Fibroblast of peridontal ligament (primary cell): Measurements from ENCODE around the gene VAV2.

ENCODE experiments used
- DNase-seq: peaks from one replicate; pipeline ENCODE4 v3.0.0-alpha.2; 2010; ENCODE audit errors: extremely low read depth

VAV2 gene

DNA sequence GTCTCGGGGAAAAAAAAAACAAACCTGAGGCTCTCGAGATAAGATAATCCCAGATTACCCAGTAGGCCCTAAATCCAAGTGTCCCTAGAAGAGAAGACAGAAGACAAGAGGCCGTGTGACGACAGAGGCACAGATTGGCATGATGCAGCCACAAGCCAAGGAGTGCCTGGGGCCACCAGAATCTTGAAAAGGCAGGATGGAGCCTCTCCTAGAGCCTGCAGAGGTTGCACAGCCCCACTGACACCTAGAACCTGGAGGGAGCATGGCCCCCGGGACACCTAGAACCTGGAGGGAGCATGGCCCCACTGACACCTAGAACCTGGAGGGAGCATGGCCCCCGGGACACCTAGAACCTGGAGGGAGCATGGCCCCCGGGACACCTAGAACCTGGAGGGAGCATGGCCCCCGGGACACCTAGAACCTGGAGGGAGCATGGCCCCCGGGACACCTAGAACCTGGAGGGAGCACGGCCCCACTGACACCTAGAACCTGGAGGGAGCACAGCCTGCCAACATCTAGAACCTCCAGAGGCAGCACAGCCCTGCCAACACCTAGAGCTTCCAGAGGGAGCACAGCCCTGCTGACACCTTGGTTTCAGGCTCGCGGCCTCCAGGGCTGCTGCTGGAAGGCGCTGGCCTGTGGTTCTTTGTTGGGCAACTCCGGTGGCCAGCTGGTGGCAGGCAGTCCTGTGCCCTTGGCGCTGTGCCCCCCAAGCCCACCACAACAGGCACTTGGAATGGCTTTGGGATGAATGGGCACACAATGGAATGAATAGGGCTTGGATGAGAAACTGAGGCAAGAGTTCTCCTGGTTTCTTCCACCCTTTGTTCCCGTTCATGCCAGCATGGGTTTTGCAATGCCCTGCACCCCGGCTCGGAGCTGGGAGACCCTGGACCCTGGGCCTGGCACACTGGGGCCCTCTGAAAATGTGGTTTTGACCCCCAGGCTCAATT, 39.2 kb downstream of the VAV2 start:
- DNase-seq, result no peak

DNA sequence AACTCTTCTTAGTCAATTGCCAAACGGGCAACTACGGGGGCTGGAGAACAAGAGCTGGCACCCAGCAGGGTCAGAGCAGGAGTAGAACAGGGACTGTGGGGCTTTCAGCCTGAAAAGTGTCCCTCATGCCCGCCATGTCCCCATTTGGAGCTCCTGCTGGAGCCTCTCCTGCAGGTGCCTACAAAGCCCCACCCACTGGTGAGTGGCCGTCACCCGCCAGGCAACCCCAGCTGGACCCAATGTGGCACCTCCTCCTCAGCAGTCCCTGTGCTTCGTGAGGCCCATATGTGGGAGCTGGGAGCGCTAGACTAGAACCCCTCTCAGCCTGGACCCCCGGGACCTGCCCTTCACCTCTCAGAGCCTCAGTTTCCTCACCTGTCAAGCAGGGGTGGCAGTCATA, 40.9 kb downstream of the VAV2 start:
- DNase-seq, result no peak

DNA sequence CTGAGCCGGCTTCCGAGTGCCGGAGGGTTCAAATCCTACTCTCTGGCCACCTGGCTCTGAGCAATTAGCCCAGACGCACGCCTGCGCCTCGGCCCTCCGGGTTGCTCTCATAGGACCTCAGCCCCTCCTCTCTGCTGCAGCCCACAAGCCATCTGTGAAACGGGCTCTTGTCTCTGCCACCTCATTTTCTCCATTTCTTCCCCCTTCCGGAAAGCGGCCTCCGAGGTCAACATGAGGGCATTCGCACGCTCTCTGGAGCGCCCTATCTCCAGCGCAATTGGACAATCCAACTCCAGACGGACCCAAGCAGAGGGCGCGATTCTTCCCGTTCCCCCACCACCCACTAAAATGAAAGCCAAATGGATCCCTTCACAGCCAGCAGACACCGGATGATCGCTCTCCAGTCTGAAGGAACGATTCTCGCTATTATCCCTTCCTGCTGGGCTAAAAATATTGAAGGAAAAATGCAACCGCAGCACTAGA, 41.5 kb downstream of the VAV2 start:
- peak; percentile 18 for DNase-seq

DNA sequence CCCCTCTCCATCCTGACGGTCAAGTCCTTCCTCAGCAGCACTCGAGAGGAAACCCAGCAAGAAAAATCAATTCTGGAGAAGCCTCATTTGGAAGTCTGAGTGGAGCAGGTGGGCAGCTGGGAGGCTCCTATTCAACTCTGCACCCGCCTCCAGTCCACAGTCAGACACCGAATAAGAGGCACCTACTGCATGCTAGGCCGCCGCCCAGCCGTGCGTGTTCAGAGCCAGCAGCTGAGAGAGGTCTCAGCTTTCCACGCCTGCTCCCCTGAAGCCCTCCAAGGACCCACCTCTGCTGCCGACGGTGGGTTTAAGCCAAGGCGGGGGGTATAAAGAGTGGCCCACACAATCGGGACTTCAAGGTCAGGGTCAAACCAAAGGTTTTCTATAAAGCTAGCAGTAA, 41.9 kb downstream of the VAV2 start:
- DNase-seq, result no peak

DNA sequence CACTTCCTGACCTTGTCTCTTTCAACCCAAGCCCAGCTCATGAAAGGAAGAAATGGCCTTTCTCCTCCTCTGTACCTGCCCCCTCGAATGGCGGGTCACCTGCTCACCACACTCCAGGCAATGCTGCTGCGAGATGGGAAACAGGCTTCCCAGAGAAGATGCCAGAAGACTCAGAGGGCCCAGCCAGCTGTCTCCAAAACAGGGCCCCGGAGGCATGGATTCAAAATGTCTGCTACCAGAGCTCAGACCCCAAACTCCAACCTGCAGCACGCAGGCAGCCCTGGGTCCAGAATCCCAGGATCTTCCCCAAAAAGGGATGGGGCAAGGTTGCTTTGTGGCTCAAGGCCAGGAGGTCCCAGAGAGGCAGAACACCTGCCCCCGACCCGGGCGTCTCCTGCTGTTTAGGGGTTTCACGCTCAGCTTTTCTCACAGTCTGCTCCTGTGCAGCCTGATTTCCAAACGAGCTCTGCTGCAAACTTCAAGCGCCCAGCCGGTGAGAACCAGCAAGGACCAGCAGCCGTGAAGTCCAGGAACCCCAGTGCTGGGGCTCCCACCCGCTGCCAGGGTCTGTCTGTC, 42.5 kb downstream of the VAV2 start:
- no peak for DNase-seq

DNA sequence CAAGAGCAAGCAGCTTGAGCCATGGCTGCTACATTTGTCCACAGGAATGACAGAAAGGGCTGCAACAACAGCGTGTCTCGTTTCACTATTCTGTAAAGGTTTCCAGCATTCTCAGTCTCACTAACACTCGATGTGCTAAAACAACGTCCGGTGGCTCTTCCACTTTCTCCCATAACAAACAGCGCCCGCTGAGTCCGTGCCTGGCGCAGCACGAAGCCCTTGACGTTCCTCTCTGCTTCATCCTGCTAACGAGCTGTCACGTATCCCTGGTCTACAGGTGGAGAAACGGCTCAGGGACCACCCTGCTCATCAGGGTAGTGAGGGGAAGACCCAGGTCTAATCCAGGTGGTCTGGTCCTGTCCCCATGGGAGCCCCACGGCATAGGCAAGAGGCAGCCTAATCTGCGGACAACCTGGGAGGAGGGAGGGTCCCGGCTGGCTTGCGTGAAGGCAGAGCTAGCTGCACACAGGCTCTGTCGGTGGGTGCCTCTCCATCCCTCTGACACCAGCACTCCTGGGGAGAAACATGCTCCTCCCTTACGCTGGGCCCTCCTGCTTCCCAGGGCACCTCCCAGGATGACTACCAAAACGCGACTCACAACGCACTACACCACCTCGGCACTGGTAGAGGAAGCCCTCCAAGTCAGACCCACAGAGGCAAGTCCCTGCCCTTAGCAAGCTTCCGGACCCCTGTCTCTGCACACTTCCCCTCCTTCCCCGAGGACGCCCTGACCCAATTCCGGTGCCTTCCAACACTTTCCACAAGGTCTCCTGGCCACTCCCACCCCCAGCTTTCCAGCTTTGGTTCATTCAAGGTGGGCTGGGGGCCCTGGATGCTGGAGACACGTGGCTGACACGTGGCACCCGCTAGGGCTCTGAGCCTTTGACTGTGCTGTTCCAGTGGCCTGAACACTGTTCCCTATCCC, 43.3 kb downstream of the VAV2 start:
- DNase-seq, result no peak

DNA sequence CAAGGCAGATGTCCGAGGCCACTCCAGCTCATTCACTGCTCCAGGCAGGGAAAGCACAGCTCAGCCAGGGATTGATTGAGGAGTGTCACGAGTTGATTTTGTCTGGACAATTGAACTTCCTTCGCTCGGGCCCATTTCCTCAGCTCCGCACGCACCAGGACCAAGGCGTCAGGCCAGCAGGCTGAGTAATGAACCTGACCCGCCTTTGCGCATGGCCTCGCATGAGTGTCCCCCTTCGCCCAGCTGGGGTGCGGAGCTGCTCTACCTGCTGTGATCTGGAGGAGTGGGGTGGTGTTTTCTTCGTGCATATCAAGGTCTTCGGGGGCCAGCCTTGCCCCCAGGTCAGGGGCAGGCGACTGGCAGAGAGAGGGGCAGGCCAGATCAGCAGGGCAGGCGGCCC, 44.0 kb downstream of the VAV2 start:
- no peak for DNase-seq

DNA sequence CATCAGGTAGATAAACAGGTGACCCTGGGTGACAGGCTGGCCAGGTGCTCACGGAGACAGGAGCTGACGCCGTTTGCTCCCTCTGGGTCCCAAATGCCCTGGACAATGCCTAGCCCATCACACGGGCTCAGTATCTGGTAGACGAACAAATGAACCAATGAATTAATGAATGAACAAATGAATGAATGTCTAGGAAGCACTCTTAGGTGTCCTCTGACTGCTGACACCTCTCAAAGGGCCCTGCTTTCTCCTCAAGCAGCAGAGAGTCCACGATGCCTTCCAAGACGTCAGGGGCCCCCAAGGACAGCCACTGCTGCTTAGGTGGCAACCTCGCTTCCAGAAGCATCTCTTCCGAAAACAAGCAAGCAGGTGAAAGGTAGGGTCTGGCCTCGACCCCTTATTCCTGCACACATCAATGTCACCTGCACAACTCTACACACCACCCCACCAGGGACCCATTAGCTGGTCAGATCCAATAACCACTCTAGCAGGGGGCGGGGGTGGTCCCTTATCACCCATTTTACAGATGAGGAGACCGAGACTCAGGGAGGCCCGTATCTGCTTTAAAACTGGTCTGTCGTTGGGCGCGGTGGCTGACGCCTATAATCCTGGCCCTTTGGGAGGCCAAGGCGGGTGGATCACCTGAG, 45.2 kb downstream of the VAV2 start:
- no peak for DNase-seq

DNA sequence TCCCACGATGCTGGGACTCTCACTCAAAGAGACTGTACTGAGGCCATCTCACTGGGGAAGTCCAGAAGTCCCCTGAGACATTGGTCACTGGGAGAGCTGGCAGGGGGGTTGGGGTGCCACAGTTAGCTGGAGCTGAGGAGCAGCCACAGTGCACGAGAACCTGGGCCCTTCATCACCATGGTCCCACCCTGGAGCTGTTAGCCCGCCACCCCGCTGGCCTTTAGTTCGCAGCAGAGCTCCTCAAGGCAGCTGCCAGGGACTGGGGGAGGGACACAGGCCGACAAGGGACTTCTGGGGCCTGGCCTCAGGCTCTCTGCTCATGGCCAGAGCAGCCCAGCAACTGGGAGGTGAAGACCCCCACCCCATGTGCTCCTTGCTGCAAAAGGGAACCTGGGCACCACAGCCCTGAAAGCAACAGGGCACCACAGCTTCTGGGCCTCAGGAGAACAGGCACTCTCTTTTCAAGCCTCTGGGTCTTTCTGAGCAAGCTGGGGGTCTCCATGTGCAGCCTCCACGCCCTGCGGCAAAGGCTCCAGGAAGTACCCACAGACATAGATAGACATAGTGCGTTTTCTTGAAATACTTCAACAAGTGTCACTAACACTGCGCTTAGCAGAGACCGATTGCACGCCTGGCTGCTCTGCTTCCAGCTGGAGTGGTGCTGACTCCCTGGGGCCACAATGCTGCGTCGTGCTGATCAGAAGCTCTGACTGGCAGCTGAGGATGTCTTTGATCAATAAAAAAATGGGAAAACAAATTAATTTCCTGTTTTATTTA, 46.0 kb downstream of the VAV2 start:
- DNase-seq, result no peak

DNA sequence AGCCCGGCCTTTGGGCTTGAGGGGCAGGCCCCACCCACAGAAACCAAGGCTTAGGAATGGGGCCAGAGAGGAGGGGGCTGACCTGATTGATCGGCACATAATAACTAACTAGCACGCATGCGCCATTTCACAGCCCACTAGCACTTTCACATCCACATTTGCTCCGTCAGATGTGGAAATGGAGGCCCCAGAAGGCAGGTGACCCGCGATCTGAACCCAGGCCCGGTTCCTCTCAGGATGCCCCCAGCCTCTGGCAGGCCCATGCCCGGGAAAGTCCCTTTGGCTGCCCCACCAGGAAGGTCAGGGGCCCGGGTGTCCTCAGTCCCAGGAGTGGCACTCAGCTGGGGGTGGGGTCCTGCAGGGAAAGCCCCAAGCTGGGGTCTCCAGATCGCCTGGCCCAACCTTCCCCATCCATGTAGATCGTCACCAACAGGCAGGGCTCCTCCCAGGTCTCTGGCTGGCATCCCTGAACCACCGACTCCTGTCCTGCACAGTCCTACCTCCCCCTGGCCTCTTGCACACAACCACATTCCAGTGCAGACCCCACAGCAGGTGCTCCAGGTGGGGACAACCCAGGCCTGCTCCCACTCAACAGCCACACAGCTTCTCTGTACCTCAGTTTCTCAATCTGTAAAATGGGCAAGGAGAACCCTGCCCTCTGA, 46.7 kb downstream of the VAV2 start:
- no peak for DNase-seq

DNA sequence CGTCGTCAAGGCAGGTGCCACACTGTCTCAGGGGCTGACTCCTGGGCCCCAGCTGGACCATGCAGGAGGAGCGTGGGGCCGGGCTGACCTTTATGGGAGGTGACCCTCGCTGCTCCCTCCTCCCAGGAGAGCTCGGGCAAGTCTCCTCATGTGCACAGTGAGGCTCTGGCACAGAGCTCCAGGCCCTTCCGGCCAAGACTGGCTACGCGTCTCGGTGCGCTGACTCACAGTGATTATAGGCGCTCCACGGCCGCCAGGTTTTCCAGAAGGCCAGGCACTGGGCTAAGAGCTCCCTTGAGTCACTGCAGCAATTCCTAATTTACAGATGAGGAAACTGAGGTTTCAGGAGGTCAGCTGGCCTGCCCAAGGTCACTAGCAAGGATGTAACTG, 47.4 kb downstream of the VAV2 start:
- DNase-seq, result peak; percentile 35

DNA sequence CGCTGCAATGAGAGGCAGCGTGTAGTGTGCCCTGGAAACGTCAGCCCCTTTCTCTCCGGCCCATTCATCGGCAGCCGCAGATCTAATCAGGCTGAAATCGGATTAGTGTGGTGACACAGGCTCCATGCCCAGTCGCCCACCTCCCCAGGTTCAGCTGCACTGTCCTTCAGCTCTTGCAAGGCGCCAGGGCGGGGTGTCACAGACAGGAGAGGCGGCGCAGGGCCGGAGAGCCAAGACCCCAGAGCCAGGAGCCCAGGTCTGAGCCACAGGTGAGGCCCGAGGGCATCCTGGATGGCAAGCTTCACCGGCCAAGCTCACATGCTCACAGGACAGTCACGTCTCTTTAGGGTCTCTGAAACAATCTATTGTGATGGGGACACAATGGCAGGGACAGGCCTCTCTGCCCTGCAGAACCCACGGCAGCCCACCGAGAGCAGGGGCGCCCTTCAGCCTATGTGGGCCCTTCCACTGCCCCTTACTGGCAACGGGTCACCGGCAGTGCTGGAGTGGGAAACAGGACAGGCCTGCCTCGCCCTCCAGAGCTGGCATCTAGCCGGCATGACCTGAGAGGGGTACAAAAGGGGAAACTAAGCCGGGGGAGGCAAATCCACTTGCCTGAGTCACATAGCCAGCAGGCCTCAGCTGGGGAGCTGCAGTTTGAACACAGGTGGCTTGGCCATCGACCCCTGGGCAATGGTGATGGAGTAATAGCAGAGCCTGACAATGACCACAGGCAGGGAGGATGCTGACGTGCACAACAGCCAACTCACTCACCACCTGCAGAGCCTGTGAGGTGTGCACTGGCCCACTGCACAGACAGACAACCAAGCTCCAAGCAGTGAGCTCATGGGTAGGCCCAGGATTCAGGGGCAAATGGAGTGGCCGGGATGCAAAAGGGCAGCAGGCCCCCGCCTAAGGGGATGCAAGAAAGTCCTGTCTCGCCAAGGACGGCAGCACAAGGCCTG, 48.1 kb downstream of the VAV2 start:
- no peak for DNase-seq

DNA sequence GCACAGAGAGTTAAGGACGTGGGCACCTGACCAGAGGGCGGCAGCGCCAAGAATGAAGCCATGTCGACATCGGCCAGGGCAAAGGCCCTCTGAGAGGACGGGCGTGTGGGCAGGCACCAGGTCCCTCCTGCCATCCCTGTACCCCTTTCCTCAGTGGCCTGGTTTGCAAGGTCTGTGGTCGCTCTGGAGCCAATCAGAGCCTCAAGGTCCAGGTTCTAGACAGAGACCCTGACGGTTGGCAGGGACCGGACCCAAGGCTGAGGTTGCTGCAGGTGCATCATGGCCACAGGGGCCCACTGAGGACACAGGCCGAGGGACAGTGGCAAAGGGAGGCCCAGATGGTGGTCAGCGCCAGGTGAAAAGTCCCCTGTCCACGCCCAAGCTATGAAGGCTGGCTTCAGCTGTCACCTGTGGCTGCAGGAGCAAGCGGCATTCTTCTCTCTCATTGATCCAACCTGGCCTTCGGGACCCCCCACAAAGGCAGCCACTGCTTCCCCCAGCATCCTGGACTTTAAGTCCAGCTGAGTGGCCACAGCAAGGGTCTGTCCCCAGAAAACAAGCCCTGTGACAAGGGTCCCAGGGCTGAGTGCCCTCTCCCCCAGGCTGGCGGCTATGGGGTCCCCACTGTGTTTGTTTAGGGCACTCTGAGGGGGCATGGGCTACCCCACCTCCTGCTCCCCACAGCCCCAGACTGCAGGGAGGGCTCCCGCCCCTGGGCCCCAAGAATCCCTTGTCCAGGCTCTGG, 48.9 kb downstream of the VAV2 start:
- DNase-seq, result no peak

DNA sequence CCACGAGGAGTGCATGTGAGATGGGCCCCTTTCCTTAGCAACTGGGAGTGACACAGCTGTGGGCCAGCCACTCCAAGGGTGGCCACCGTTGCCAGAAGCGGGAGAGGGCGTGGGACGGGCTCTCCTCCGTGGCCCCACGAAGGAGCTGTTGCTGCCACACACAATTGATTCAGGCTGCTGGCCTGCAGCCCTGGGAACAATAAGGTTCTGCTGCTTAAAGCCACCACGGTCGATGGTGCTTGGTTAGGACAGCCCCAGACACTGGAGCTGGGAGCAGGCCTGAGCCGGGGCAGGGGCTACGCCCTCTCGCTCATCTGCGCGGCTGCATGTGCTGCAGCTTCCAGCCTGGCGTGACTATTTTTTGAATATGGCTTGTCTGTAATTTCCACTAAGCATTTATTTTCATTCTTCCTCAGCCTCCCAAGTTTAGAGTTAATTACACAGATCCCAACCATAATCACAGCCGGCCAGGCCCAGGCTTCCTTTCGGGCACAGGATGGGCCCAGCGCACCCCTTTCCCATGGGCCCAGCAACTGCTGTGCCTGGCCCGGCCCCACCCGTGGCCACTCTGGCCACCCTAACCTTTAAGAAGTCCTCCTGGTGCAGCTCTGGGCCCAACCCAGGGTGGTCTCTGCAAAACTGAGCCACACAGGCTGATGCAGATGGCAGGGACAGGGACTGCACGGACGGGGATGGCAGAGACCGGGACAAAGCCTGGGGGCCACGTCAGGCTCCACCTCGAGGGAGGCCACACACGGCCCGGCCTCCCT, 49.7 kb downstream of the VAV2 start:
- DNase-seq, result no peak

DNA sequence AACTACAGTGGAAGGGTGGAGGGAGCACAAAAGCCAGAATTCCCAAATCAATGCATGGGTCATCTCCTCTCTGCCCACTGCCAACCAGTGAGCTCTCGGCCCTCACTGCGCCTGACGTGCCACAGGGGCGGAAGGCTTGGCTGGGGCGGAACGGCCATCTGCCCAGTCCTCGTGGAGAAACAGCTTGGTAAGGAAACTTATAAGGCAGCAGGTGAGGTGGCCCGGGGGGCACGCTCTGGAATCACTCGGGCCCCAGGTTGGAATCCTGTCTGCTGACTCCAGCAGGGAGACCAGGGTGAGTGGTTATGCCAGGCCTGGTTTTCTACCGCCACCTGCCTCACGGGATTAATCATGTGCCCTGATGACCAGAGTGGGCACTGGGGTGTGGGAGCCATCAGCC, 52.3 kb downstream of the VAV2 start:
- DNase-seq, result no peak

DNA sequence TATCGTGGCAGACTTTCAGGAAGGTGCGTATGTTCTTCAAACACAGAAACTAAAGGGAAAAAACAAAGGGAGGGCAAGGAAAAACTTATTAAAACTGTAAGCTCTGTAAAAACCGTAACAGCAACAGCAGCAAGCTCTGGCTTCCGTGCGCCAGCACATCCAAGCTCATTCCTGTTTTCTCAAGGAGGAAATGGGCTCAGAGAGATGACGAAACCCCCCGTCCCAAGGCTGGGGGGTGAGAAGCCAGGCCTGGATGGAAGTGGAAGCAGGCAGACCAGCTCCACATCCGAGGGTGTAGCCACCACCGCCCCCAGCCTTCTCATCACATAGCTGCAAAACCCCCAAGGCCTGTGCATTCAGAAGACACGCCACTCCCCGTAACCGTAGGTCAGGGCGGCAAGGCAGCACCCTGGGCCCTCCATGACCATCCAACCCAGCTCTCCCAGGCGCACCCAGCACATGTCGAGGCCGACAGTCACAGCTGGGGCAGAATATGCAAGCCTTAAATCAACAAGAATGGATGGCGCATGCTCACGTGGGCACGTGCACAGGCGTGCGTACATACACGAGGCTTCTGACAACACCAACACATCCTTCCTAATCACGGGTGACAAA, 52.8 kb downstream of the VAV2 start:
- no peak for DNase-seq

DNA sequence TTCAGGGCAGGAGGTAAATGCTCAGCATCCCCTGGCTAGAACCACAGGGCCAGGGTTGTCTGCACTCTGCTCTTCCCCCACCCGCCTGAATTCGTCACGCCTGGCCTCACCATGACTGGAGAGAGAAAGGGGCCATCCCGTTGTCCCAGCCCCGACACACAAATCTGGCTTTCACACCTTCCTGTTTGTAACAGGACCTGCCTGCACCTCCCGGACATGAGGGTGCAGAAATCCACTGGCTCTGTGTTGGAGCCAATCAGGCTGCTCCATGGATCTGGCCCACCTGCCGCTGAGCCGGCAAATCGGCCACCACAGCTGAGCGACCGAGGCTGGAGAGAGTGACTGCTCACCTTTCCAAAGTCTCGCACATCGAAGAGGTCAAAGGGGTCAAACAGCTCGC, 53.4 kb downstream of the VAV2 start:
- DNase-seq, result no peak
